Activated CD4-positive, CD25-positive, alpha-beta regulatory T cell treated with anti-CD3 and anti-CD28 coated beads, Interleukin-2, amount 50 U/mL, for 24 hours (primary cell): ENCODE measurements around the gene RINT1.
"Not testable (repeated sequence)": the region's sequence is repeated elsewhere in the genome, so short reads cannot be mapped to it uniquely, and the experiment has no call there.

ENCODE experiments used
- ATAC-seq, 2 donors: fragments of 150-1000 bp; cut with Tn5 transposase; one replicate each; pipeline ENCODE4 v1.10.0; 2021; ENCODE audit warnings: mild to moderate bottlenecking in 1 of 2, moderate library complexity in 1 of 2

The RINT1 gene

DNA sequence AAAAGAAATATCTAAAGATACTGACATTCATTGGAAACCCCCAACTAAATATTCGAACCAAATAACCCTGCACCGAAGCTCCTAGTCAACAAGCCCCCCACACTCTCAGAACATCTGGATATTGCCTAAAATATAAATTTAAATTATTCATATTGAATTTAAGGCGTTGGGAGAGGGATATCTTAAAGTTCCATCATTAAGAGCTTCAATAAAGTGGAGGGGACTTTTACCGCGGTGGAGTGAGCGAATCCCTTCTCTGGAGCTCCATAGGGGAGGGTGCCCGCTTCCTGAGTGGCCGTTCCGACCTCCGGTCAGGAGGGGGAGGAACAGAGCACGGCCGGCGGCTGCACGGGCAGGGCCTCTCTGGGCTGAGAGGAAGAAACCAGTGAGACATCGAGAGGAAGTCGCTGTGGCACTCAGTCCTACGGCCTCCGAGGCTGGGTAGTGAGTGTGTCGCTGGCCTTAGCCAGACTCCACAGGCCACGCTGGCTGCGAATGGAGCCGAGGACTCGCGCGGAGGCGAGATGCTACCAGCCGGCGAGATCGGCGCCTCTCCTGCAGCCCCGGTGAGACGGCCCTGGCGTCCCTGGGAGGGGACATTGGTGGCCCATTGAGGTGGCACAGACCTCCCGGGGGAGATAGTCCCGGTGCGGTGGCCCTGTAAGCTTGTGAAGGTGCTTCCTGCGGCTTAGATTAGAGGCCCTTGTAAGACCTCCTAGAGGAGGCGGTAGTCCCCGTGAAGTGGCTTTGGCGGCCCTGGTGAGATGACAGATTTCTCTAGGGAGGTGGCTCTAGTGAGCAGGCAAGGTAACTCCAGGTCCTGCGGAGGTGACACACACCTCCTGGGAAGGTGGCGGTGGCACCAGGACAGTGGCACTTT is at the start of gene RINT1:
Gene RINT1, plus strand, starts transcription at position 410 of the 880 bp plus-strand sequence. Its CDS starts 115 bp downstream, at position 525.
- peak; percentile 99 for ATAC-seq

DNA sequence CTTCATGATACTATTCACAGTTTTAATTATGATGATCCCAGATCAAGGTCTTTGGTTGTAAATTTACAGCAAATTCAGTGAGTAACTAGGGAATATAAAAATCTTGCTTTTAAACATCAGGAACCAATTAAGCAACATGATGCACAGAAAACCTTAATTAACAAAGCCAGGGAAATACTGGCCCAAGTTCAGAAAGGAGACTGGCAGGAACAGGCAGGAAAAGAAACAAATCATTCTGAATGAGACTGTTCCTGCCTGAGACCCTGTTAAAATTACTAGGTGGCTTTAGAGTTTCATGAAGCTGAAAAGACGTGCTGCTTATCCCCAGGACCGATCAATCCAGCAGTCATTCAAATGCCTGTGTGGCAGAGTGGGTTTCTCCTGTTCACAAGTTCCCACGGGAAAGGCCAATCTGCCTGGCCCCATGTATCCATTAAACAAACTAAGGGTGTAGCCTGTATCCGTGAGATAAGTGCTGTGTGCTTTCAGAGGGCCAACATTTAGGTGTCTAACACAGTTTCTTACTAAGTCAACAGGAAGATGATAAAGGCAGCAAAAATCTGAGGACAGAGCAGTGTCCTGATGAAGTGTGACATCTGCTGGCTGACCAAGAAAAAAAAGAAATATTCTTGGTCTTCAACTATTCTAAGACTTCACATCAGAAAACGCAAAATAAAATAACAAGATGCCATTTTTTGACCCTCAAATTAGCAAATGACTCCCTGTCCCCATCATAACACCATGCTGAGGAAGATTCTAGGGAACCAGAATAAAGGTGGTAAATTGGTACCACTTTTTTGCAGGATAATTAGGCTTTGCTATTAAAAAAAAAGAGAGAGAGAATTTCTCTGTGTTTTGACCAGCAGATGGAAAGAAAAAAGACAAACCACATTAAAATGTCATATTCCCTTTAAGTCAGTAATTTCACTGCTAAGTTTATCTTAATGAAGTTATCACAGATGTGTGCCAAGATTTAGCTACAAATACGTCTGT is 44.1 kb upstream of the RINT1 start:
- peak in 1 of 2 donors; percentile 30 for ATAC-seq

DNA sequence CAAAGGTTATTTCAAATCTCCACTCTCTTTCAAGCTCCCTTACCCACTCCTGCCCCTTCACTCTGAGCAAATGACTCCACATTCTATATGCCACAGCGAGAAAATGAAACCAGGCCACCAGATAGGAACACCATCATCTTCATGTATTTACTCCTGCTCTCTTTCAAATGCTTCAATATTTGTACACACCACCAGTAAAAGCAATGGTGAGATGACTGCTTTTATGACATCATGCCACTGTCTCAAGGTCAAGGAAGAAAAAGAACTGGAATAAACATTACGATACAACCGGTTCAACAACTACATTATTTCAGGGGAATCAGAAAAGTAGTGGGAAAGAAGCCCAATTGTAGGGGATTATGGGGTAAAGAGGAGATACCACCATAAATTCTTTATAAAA is 42.6 kb upstream of the RINT1 start:
- ATAC-seq, result no peak

DNA sequence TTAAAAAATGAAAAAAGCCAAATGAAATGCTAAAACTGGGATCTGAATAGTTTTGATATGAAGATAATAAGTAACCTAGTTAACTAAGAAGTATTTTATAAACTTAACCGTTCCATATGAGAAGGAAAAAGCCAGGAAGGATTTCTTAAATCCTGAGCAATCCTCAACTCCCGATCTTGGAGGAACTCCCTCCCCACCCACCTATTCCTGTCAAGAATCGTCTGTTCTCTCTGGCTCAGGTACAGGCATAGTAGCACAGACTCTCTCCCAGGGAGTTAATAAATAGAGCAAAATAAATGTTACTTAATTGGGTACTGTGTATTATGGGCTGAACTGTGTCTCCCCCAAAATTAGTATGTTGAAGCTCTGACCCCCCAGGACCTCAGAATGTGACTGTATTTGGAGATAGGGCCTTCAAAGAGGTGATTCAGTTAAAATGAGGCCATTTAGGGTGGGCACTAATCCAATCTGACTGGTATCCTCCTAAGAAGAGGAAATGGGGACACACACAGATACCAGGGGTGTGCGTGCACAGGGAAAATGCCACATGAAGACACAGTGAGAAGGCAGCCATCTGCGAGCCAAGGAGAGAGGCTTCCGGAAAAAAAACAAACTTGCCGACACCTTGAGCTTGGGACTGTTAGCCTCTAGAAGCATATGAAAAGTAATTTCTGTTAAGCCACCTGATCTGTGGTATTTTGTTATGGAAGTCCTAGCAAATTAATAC is 38.6 kb upstream of the RINT1 start:
- no peak for ATAC-seq

DNA sequence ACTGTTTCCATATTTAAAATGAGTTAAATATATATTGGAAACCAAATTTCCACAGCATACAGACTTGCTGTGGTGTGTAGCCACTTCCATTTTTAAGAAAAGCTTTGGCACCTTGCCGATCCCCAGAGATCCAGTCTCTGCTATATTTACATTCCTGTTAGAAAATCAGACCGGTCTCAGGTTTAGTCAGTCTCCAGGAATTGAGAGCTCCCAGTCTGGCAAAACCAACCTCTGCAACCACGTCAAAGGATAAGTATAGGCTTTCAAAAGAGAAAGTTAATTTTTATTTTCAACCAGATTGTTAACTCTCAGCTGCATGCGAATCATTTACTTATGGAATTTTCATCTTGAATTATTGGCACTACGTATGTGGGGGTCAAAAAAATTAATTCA is 38.1 kb upstream of the RINT1 start:
- no peak for ATAC-seq

DNA sequence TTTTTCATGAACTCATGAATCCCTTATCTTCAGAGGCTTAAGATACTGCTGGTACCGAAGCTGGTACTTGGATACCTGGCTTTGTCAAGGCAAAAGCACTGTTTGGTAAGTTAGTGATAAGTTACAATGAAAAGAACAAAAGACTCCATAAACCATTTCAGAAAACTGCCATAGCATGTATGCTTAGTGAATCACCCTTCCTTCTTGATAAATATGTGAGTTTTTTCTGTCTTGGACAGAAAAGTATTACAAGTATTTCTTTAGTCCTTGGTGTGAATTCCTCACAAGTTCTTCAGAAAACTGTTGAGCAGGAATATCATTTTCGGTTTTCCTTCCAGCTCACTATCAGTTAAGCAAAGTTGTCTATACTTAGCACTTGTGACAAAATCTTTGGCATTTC is 35.5 kb upstream of the RINT1 start:
- no peak for ATAC-seq

DNA sequence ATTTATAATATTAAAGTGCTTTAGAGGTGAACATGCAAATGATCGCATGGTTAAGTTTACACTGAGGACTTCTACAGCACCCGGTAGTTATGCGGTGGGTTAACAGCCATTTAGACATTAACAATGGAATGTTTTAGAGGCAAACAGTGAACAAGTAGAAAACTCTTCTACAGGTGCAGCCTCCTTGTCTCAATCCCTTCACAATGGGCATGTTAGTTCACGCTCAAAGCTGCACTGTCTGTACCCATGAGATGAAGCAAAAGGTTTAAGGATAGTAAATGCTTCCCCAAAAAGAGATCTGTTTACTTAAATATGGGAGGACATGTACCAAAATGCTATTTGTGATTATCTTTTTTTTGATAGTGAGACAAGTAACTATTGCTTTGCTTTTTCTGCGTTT is 35.0 kb upstream of the RINT1 start:
- no peak for ATAC-seq

DNA sequence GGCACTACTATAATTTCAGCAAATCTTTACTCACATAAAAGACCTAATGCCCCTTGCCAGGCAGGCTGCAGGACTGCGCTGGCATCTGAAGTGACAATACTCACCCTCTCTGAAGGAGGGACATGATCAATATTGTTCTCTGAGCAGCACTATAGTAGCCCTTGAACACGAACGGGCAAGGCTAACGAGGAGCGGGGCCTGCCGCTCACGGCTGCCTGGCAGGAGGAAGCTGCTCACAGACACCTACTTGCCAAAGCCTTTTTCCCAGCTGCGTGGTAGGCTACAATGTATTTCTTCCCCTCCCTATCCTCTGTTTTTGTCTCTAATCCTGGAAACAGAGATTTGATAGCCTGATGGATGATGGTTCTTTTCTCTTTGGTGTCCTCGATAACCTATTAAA is 29.8 kb upstream of the RINT1 start:
- ATAC-seq, result no peak

DNA sequence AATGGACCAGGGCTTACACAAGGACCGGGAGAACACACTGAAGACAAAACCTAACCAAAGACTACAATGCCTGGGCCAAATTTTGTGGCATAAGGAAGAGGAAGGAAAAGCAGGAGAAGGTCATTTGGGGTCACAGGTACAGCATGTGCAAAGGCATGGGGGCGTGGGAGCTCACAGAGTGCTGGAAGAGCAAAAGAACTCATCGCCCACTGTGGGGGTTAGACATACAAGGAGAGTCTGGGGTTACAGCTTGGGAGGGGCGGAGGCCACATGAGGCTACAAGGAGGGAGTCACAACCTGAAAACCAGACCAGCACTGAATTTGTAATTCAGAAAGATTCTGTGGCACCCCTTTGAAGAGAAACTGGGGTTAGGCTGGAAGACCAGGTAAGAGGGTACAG is 19.6 kb upstream of the RINT1 start:
- ATAC-seq, result no peak

DNA sequence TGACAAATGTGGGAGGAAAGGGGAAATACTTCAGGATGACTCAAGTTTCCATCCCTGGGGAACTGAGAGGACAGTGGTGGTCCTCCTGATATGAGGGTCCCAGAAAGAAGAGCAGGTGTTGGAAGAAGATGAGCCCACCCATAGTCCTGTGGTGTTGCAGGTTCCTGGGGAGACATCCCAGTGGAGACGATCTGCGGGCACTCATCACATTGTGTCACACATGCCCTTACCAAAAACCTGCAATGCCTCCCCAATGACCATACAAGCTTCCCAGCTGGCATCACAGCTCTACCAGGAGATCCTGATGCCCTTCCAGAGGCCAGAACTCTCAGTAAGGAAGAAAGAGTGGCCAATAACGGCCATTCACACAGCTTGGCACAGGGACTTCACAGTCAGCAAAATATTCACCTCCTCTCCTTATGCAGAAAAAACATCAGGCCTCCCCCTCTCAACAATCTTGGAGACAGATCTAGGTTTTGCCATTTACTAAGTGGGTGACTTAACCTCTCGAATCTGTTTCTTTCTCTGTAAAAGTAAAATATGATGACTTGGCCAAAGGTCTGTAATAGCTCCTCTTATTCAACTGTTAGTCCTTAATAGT is 19.0 kb upstream of the RINT1 start:
- no peak for ATAC-seq

DNA sequence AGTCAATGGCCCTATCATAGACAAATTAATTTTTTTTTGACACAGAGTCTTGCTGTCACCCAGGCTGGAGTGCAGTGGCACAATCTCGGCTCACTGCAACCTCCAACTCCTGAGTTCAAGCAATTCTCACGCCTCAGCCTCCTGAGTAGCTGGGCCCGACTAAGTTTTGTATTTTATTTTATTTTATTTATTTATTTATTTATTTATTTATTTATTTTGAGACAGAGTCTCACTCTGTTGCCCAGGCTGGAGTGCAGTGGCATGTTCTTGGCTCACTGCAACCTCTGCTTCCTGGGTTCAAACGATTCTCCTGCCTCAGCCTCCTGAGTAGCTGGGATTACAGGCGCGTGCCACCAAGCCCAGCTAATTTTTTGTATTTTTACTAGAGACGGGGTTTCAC is 16.4 kb upstream of the RINT1 start:
- ATAC-seq, result not testable (repeated sequence)

DNA sequence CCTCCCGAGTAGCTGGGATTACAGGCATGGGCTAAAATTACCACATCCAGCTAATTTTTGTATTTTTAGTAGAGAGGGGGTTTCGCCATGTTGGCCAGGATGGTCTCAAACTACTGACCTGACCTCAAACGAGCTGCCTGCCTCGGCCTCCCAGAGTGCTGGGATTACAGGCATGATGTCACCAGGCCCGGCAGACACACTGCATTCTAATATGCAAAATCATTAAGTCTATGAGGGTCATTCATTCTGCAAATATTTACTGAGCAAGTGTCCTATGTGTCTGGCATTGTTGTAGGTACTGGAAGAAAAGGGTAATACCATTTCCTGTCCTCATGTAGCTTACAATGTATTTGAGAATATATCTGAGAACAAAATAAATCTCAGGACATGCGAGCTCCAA is 12.6 kb upstream of the RINT1 start:
- no peak for ATAC-seq

DNA sequence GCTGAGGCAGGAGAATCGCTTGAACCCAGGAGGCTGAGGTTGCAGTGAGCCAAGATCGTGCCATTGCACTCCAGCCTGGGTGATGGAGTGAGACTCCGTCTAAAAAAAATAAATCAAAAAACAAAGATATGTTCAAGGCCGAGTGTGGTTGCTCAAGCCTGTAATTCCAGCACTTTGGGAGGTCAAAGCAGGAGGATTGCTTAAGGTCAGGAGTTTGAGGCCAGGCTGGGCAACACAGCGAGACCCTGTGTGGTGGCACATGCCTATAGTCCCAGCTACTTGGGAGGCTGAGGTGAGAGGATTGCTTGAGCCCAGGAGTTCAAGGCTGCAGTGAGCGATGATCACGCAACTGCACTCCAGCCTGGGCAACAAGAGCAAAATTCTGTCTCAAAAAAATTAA is 11.4 kb upstream of the RINT1 start:
- not testable (repeated sequence) for ATAC-seq

DNA sequence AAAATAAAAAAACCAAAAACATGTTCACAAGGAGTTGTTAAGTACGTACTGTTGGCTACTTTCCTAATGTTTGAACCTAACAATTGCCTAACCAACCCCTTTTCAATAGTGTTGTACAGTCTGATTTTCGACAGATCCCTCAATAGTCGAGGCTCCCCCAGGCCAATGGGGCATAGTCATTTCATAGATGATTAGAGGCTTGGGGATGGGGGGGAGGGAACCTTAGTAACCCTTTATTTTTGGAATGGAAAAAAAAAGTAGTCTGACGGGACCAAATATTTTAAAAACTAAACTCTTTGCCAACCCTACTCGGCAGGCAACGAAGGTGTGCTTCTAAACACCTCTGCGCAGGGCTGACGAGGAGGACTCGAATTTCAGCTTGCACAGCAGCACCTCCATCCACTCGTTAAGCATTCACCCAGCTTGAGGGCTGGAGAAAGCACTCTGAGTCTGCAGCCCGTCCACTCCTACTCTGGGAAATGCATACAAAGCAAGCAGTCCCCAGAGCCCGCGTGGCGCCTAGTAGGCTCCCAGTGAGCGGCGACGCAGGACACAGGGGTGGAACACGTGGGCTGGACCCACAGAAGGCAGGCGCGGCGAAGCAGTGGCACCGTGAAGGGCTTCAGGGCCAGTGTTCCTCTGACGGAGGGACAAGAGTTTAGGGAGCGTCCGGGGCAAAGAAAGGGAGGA is 10.8 kb upstream of the RINT1 start:
- peak; percentile 40 to 44 for ATAC-seq

DNA sequence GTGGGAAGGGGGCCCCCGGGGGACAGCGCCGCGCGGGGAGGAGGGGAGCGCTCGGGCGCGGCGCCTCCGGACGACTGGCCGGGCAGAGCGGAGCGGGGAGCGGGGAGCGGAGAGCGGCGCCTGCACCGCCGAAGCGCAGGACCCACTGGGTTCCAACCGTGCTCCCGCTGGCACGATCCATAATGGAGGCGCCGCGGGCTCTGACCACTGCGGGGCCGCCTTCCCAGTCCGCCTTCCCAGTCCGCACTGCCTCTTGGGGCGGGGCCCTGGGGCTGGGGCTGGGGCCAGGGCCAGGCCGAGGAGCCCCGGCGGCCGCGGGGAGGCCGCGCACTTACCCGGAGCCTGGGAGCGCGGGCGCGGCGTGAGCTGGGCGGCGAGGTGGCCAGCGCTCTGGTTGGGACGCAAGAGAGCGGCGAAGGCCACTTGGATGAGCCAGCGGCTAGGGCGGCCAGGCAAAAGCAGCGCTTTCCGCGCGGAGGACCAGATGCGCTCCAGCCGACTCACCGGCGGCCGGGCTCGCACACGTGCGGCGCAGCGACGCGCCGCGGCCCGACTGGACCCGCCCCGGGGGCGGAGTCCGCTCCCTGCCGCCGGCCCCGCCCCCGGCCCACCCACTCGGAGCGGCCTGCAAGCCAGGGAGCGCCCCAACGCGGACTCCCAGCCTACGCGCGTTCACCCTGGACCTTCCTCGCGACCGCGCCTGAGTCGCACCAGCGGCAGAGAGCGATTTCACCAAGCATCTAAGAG is 10.1 kb upstream of the RINT1 start, which contains the start of gene PUS7:
Gene PUS7, minus strand, starts transcription at position 555 of the 747 bp plus-strand sequence. CDS start 13,759 bp downstream, outside the sequence.
- ATAC-seq, result peak; percentile 88 to 90

DNA sequence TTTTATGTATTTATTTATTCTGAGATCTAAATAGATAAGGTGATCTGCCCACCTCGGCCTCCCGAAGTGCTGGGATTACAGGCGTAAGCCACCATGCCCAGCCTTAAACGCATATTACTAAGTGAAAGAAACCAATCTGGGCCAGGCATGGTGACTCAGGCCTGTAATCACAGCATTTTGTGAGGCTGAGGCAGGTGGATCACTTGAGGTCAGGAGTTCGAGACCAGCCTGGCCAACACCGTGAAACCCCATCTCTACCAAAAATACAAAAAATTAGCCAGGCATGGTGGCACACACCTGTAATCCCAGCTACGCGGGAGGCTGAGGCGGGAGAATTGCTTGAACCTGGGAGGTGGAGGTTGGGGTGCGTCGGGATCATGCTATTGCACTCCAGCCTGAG is 7.6 kb upstream of the RINT1 start:
- ATAC-seq, result not testable (repeated sequence)

DNA sequence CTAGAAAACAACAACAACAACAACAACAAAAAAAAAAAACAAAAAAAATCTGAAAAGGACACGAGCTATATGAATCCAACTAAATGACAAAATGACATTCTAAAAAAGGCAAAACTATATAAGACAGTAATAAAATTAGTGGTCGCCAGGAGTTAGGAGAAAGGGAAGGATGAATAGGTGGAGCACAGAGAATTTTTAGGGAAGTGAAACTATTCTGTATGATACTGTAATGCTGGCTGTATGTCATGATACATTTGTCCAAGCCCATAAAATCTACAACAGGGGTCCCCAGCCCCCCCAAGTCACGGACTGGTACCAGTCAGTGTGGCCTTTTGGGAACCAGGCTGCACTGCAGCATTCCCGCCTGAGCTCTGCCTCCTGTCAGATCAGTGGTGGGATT is 7.2 kb upstream of the RINT1 start:
- no peak for ATAC-seq

DNA sequence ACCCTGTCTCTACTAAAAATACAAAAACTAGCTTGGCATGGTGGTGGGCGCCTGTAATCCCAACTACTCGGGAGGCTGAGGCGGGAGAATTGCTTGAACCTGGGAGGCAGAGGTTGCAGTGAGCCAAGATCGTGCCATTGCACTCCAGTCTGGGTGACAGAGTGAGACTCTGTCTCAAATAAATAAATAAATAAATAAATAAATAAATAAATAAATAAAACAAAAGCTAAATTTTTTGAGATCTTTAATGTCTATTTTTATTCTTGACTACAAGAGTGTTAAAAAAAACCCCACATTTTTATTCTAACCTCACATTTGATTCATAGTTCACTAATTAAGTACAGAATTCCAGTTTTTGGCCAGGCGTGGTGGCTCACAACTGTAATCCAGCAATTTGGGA is 4.3 kb upstream of the RINT1 start:
- ATAC-seq, result not testable (repeated sequence)

DNA sequence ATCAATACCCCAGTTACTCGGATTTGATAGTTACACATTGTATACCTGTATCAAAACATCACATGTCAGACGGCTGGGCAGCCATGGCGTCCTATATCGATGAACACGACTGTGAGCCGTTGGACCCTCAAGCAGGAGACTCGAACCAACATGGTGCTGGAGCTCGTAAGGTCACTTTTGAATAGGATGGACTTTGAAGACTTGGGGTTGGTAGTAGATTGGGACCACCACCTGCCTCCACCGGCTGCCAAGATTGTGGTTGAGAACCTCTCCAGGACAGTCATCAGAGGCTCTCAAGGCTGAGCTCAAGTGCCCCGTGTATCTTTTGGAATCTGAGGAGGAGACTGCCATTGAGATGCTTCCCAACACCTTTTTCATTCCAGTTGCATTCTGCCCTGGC is 1.9 kb upstream of the RINT1 start:
- no peak for ATAC-seq

DNA sequence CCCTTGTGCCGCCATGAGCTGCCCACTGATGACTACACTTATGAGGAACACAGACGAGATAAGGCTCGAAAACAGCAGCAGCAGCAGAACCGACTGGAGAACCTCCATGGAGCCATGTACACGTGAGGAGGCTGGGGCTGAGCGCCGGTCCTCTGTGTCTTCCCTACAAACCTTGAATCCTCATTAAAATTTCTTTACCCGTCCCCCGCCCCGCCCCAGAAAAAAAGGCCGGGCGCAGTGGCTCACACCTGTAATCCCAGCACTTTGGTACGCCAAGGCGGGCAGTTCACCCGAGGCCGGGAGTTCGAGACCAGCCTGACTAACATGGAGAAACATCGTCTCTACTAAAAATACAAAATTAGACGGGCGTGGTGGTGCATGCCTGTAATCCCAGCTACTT is 1.5 kb upstream of the RINT1 start:
- ATAC-seq, result no peak
